LHCN-M2 (cell line): Measurements from ENCODE around the gene DRC3. TPM values are rescaled to one million over a fixed set of nuclear protein-coding genes. Genes with fewer than 3 reads are reported as not detected.
"Not testable (repeated sequence)": the region's sequence is repeated elsewhere in the genome, so short reads cannot be mapped to it uniquely, and the experiment has no call there.

ENCODE experiments used
- DNase-seq: peaks from one replicate; pipeline ENCODE4 v3.0.0-alpha.2; 2012; ENCODE audit warnings: low read depth
- polyA plus RNA-seq: library from polyadenylated mRNA; unstranded; fragments of >200 nt; gene quantifications from one replicate; pipeline ENCODE4 v1.2.1, GENCODE V29; 2012; ENCODE audit warnings: missing spikeins
- total RNA-seq: library from RNA; depleted of rRNA; stranded (reverse); fragments of >200 nt; gene quantifications from 2 replicates; pipeline ENCODE4 v1.2.3, GENCODE V29; 2014; rRNA removed

DRC3 gene, protein sequence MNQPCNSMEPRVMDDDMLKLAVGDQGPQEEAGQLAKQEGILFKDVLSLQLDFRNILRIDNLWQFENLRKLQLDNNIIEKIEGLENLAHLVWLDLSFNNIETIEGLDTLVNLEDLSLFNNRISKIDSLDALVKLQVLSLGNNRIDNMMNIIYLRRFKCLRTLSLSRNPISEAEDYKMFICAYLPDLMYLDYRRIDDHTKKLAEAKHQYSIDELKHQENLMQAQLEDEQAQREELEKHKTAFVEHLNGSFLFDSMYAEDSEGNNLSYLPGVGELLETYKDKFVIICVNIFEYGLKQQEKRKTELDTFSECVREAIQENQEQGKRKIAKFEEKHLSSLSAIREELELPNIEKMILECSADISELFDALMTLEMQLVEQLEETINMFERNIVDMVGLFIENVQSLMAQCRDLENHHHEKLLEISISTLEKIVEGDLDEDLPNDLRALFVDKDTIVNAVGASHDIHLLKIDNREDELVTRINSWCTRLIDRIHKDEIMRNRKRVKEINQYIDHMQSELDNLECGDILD
- 0.06 and 1.1 TPM in 2 replicates for total RNA-seq
- polyA plus RNA-seq = 1.4 TPM

DNA sequence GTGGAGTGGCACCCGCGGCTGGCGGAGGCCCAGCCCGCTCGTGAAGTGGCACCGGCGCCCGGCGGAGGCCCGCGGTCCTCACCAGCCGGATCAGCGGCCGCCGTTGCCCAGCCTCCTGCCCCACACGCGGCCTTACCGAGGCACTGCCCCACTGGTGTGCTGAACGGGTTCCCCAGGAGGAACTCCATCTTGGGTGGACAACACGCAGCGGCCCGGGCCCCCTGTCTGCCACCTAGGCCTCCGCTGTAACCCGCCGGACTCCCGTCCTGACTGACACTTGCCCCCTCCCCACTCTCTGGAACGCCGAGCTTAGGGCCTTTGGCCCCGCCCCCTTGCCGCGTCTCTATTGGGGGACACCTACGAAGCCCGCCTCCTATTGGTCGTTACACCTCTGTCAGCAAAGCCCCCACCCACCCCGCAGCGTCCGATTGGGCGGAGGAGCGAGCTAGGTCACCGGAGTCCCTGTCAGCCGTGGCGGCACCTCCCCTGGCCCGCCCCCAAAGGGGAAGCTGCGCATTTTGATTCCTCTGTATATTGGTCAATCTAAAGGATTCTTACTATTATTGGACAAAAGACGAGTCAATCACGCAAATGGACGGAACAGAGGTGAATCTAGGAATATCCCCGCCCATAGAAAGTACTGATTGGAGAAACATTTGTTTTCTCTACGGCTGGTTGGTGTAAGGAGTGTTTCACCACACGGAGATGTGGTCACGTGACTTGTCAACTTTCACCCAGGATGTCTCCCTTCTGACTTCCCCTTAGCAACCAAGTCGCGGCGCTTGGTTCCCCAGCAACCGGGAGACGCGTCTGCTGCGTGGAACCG, at the start of gene DRC3, which contains the start of gene TOM1L2:
TSS of gene DRC3 (plus strand) at position 737 of the 826 bp plus-strand sequence. CDS start 4,737 bp downstream, outside the sequence.
TSS of gene TOM1L2 (minus strand) at position 275 of the 826 bp plus-strand sequence. CDS start at position 188, 87 bp downstream.
- DNase-seq = peak; percentile 100

DNA sequence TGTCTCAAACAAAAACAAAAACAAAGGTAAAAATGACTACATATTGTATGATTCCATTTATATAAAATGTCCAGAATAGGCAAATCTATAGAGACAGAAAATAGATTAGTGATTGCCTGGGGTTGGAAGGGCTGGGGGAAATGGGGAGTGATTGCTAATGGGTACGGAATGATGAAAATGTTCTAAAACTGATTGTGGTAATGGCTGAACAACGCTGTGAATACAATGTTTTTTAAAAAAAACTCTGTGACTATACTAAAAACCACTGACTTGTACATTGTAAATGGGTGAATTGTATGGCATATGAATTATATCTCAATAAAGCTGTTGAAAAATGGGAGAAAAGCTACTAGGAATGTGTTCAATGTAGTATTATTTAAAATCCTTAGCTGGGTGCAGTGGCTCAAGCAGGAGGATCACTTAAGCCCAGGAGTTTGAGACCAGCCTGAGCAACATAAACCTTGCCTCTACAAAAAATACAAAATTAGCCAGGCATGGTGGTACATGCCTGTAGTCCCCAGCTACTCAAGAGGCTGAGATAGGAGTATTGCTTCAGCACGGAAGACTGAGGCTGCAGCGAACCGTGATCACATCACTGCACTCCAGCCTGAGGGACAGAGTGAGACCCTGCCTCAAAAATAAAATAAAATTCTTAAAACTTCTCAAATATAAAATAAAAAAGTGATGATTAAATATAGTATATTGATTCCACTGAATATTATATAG, 48.4 kb upstream of the DRC3 start:
- DNase-seq = no peak

DNA sequence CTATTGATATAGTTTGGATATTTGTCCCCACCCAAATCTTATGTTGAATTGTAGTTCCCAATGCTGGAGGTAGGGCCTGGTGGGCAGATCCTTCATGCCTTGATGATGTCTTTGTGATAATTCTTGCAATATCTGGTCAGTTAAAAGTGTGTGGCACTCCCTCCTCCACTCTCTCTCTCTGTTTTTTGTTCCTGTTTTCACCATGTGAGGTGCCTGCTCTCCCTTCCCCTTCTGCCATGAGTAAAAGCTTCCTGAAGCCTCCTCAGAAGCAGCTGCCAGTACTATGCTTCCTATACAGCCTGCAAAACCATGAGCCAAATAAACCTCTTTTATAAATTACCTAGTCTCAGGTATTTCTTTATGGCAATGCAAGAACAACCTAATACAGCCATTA, 47.8 kb upstream of the DRC3 start:
- DNase-seq = no peak

DNA sequence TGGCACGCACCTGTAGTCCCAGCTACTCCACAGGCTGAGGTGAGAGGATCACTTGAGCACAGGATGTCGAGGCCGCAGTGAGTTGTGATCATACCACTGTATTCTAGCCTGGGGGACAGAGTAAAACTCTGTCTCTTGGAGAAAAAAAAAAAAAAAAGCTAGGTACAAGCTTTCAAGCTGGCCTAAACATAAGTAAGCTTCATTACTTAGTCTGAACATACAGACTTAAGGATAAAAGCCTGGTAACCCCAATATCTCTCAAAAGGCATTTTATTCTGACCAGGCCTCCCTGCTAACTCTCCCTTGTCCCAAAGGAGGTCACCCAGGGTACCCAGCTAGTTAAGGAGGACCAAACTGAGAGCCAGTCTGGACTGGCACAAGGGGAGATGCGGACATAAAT, 46.6 kb upstream of the DRC3 start:
- no peak for DNase-seq

DNA sequence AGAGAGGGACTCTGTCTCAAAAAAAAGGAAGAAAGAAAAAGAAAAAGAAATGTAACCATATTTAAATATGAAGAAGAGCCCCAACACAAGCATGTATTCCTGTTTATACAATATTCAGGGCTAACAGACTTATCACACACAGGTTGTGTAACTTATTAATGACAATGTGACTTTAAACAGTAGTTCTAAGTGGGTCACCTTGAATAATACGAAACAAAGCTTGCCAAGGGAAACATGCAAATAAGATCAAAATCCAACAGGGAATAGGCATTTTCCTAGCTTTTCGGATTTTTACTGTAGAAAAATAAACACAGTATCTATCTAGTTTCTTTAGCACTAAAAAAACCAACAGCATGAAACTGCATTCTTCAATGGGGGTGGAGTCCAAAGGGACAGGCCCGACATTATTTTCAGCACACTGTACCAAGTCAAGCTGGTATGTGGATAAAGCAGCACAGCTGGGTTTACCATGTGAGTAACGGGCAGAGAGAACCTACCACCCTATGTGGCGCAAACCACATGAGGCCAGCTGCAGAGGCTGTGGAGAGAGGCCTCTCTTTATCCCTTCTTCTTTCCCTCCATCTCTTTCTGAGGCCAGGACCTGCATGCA, 45.7 kb upstream of the DRC3 start:
- peak; percentile 91 for DNase-seq

DNA sequence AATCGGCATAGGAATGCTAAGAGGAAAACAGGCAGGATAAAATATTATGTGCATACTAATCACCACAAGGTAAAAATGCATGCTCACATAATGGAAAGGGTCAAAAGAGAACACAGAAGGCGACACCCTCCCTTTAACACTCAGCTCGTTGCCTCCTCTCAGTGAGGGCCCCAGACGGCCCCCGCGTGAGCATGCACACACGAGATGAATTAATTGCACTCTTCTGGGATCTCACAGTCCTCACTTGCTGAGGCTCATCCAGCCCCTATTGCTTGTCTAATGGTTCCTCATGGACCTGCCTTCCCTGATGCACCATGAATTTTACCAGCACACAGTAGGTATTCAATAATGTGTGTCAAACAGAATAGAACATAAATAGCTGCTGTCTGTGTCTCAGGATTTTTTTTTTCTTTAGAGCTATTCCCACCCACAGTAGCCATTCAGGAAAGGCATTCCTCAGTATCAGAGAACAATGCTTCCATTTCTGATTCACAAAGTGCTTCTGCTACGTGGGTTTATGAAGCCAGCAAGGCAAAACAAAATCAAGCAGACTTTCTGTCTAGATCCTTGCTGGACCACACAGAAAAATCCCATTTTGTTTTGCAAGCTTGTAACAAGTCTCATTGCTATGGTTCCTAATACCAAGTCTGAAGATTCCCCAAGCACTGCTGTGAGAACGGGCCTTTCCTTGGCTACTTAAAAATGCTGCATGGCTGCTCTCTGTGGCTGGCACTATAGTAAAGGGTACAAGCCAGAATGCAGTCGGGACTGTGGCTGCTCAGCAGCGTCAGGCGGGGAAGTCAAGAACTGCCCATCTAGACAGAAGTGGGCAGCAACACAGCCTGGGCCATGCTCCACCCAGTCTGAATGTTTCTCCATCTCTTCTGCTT, 44.0 kb upstream of the DRC3 start:
- no peak for DNase-seq

DNA sequence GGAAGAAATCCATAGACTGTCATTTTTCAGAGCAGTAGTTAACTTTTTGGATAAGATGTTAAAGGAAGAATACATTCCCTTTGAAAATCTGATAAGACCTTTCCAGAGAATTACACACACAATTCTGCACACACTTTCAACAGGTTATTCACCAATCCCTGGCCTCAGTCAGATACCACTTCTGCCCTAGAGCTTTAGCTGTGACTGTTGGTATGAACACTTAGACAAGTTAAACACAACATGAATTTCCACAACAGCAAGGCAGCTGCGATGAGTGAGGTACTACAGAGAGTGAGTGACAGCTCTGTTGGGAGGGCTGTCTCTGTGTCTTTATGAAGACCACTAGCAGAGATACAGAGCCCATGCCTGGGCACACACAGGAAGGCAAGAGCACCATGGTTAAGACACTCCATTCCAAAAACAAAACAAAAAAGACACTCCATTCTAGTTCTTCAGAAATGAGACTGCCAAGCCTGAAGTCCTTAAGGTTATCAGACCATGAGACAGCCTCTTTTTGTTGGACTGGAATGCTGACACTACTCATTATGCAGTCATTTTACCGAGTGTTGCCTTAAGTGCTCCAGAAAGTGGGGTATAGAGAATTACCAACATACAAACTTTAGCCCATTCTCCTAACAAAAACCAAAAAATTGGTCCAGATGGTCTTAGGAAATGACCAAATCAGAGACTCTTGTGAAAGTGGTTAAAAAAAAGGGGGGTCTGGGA, 42.8 kb upstream of the DRC3 start:
- DNase-seq = no peak

DNA sequence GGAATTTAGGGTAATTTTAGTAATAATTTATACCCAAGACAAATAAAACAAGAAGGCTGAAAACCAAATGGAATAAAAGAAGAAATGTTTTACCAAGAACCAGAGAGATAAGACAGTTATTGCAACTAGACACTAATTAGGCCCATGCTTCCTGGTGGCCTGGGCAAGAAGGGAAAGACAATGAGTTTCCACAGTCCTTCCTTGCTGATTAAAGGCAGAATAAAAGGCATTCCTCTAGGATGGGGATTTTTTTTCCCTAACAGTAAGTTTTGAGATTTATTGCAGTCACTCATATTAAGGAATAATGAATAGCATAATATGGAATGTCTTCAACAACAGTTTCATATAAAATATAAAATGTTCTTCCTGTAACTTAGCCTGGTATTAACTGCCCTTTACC, 42.0 kb upstream of the DRC3 start:
- no peak for DNase-seq

DNA sequence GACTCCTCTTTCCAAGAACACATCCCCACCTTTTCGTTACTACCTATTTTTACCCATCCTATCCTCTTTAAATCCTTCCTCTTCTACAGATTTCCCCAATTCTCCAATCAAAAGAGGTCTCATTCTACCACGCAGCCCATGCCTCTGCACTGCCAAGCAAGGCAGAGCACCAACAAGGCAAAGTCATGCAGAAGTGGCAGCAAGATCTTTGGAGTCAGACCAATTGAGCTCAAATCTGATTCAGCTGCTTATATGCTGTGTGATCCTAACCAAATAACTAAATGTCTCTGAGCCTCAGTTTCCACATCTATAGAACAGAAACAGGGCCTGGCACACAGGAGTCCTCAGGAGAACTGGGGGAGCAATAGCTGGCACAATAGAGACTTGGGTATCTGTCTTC, 41.5 kb upstream of the DRC3 start:
- no peak for DNase-seq

DNA sequence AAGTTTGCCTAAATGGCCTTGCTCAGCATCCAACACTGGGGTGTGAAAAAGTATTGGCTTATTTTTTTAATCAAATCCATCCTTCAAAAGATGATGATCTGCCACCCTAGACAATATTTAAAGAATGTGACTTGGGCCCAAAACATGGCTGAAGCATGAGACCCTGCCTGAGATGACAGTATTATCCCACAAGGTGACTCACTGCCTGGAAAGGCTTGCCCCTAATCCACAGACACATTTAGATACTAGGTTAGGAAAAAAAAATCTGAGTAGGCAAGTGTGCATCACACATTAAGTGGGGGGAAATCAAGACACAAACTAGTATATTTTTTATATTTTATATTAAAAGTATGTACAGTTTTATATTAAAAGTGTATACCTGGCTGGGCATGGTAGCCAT, 38.9 kb upstream of the DRC3 start:
- DNase-seq = peak; percentile 67

DNA sequence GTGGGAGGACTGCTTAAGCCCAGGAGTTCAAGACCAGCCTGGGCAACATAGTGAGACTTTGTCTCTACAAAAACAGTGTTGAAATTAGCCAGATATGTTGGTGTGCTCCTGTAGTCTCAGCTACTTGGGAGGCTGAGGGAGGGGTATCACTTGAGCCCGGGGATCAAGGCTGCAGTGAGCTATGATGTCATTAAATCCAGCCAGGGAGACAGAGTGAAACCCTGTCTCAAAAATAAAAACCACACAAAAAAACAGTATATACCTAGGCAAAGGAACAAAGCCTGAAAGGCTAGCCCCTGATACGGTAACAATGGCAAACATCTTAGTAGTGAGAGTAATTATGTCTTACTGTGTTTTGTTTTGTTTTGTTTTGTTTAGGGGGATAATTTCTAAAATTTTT, 38.4 kb upstream of the DRC3 start:
- no peak for DNase-seq

DNA sequence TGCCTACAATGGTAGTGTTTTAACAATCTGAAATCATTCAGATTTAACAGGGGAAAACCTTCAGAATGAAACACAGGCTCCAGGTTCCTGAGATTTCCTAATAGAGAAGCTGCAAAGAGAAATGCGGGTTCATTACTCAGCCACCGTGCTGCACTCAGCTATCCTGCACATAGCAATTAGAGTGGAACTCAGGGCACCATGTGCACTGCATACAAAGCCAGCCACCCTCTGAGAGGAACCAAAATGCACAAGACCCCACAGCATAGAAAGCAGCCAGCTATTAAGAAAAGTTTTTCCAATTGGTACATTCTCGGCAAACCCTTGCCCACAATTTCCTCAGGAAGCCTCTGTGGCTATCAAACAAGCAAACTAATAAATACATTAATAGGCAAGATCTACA, 37.9 kb upstream of the DRC3 start:
- no peak for DNase-seq

DNA sequence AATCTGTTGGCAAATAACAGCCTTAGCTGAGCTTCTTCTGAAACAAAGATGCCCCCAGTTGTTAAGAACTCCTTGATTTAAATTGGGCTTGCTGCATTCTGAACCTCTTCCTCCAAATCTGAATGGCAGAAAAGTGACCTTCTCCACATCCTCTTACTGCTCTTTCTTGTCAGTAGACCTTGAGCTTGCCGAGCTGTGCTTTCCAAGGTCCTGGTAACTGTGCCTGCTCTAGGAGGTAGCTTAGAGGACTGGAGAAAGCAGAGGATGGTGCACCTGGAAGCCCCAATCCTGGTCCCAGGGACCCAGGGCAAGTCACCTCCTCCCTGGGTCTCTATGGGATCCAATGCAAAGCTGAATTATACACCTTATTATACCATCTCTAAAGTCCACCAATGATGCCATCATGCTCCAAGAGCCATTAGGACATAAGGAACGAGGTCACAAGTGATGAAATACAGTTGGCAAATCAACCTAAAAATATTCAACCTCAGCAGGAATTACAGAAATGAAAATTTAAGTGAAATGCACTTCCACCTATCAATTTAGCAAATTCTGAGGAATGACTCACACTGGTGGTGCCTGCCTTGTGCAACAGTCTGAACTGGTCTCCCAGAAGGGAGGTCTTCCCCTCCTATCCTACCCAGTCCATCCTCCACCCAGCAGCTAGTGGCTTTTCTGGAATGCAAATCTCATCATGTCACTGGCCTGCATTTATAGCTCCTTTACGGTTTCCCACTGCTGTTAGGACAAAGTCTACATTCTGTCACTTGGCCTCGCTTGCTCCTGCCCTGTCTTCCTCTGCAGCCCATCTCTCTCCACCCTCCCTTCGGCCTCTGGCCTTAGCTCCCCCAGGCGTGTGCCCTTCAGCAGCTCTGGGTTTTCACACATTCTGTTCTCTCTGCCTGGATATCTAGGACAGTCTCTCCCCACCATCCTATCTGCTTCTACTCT, 37.1 kb upstream of the DRC3 start:
- DNase-seq = peak; percentile 89

DNA sequence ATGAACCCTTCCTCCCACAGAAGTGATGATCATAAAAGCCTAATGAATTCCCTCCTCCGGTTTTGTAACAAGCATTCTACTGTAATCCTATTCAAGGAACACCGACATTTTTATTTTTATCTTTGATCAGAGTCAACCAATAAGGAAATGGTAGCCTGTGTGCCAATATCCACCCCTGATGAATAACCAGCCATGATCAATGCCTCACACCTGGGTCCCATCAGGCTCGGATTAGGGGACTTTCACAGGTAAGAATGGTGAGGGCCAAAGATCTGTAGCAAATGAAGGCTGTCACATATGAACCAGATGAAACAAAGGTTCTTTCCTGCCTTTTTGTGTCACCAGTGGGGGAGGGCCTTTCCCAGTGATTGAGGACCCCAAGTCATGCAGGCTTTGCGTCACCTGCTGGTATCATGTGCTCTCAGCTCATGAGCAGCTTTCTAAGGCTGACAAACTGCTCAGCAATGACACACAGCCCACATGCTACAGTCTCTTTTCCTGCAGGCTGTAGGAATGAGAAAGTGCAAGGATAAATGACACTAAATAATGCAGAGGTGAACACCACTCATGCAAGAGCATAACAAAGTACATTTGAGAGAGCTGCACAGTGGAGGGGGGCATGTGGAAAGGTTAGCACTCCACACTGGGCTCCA, 35.3 kb upstream of the DRC3 start:
- no peak for DNase-seq

DNA sequence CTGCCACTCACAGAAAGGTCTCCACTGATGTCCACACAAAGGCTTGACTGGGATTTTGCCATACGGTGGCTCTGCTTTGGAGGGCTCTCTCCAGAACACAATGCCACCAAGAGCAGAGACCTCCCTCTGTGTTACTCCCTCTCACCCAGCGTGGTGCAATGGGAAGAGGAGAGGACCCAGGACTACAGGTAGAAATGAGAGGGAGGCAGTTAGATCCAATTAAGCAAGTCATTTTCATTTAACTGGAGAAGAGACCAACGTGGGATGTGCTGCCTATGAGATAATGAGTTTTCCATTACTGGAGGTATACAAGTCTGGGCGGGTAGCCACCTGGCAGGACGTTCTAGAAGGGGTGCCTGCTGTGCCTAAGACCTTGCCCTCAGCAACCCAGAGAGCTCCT, 34.7 kb upstream of the DRC3 start:
- no peak for DNase-seq

DNA sequence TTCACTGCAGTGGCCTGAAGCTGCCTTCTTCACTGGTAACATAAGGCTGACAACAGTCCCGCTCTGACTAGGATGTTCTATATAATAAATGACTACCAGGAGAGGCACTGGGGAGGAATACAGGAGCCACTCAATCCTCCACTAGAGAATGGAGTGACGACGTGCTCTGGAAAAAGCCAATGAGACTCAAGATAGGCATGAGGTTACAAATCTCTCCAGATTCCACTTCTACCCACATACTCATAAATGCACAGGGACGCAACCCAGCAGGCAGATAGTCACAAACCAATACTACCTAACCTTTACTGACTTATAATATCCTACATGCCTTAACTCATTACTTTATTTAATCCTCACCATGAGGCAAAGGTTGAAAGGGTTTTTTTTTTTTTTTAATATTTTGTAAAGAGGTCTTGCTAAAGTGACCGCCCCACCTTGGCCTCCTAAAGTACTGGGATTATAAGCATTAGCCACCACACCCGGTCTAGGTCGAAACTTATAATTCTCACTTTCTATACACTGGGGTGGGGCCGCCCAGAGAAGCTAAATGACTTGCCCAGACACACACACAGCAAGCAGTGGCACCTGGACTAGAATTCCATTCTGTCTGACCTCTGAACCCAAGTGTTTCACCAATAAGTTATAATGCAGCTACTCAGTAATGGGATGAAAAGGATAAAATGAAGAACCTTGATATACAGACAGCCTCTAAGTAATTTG, 34.1 kb upstream of the DRC3 start:
- no peak for DNase-seq

DNA sequence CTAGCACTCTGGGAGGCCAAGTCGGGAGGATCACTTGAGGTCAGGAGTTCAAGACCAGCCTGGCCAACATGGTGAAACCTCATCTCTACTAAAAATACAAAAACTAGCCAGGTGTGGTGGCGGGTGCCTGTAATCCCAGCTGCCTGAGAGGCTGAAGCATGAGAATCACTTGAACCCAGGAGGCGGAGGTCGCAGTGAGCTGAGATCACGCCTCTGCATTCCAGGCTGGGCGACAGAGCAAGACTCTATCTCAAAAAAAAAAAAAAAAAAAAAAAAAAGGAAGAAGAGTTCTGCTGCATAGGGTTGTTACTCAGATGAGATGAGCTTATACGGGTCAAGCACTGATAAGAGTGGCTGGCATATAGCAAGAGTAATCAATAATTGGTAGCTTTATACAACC, 32.7 kb upstream of the DRC3 start:
- not testable (repeated sequence) for DNase-seq
